PFSK-1 (cell line): ENCODE results near the gene LRGUK.

ENCODE experiments used
- FOXP2 ChIP-seq: optimal IDR thresholded peaks from 2 replicates; pipeline ENCODE3; 2011; ENCODE audit warnings: borderline replicate concordance, control low read depth, inconsistent platforms; ENCODE audit not compliant: insufficient read depth; ENCODE audit errors: extremely low read length, extremely low read depth
- POLR2AphosphoS5 ChIP-seq: IDR thresholded peaks from 2 replicates; pipeline ENCODE4 v1.6.1; 2012; ENCODE audit warnings: low read depth, mild to moderate bottlenecking, control low read depth, low read length, moderate library complexity
- REST ChIP-seq, 2 experiments: IDR thresholded peaks; 2 replicates each; pipeline versions ENCODE4 v1.6.1 to v1.8.0; 2011 to 2012; ENCODE audit warnings: low read depth in 2 of 2, low read length in 2 of 2, control low read depth in 1 of 2, inconsistent platforms in 1 of 2, mild to moderate bottlenecking in 1 of 2, moderate library complexity in 1 of 2; ENCODE audit not compliant: insufficient read depth in 1 of 2
- SIN3A ChIP-seq: IDR thresholded peaks from 2 replicates; pipeline ENCODE4 v1.6.1; 2012; ENCODE audit warnings: mild to moderate bottlenecking, low read length, moderate library complexity, borderline replicate concordance; ENCODE audit not compliant: insufficient read depth
- TAF1 ChIP-seq: IDR thresholded peaks from 2 replicates; pipeline ENCODE4 v1.6.1; 2012; ENCODE audit warnings: low read length, control low read depth, borderline replicate concordance; ENCODE audit not compliant: insufficient read depth

LRGUK gene

GRCh38 chr7:134141868-134142264, 14.7 kb downstream of the LRGUK start:
- TF ChIP-seq FOXP2 (no peak), REST (IDR thresholded peaks at IDR 0.05; ENCODE audit: insufficient read depth in 1 of 2, low read depth in 2 of 2, low read length in 2 of 2) (no peak), SIN3A (no peak), TAF1 (no peak), POLR2AphosphoS5 (no peak)

- TF ChIP-seq POLR2AphosphoS5 = no peak
- no peak for TF ChIP-seq FOXP2
- TF ChIP-seq TAF1 = no peak
- TF ChIP-seq SIN3A = no peak
- no peak for TF ChIP-seq REST (IDR thresholded peaks at IDR 0.05; ENCODE audit: insufficient read depth in 1 of 2, low read depth in 2 of 2, low read length in 2 of 2)
These were observed 26.5 kb downstream of the LRGUK start for GRCh38 chr7:134153493-134154136.

- TF ChIP-seq SIN3A (no peak), REST (IDR thresholded peaks at IDR 0.05; ENCODE audit: insufficient read depth in 1 of 2, low read depth in 2 of 2, low read length in 2 of 2) (no peak), FOXP2 (no peak), POLR2AphosphoS5 (no peak), TAF1 (no peak)
These were observed 27.5 kb downstream of the LRGUK start for GRCh38 chr7:134154581-134155130.

- no peak for TF ChIP-seq POLR2AphosphoS5
- no peak for TF ChIP-seq FOXP2
- no peak for TF ChIP-seq TAF1
- no peak for TF ChIP-seq SIN3A
- TF ChIP-seq REST (IDR thresholded peaks at IDR 0.05; ENCODE audit: insufficient read depth in 1 of 2, low read depth in 2 of 2, low read length in 2 of 2) = no peak
These were observed 28.1 kb downstream of the LRGUK start for GRCh38 chr7:134155206-134155605.

- TF ChIP-seq POLR2AphosphoS5 (no peak), SIN3A (no peak), TAF1 (no peak), FOXP2 (no peak), REST (IDR thresholded peaks at IDR 0.05; ENCODE audit: insufficient read depth in 1 of 2, low read depth in 2 of 2, low read length in 2 of 2) (no peak)
These were observed 28.7 kb downstream of the LRGUK start for GRCh38 chr7:134155871-134156270.
